Caco-2 (cell line): Measurements from ENCODE around the gene PMFBP1. TPM values are rescaled to one million over a fixed set of nuclear protein-coding genes. Genes with fewer than 3 reads are reported as not detected.

ENCODE experiments used
- BruUV-seq: library from RNA; stranded (reverse); fragments of 400-500 nt; replicated peaks from 2 replicates; lab custom pipeline; 2021; lab: Mats Ljungman, UMichigan
- CTCF ChIA-PET: fragments of 300-600 bp; sonication (Branson Sonifier 250); formaldehyde crosslinking; loops from one replicate; lab custom pipeline; 2022; ENCODE audit warnings: antibody characterized with exemption; lab: Charles Lee
- POLR2A ChIA-PET: fragments of 300-600 bp; sonication (Branson Sonifier 250); formaldehyde crosslinking; loops from one replicate; lab custom pipeline; 2022; ENCODE audit warnings: antibody characterized with exemption; lab: Charles Lee
- DNase-seq, 2 experiments: peaks; one replicate each; pipeline versions ENCODE4 v3.0.0 to v3.0.0-alpha.2; 2020 to 2022
- H3K27me3 ChIP-seq: replicated peaks from 2 replicates; pipeline ENCODE4 v1.6.0; 2011; ENCODE audit warnings: low read length; ENCODE audit not compliant: control insufficient read depth, insufficient read depth
- H3K36me3 ChIP-seq: 2 replicates; pipeline ENCODE4 v1.5.1; 2011; ENCODE audit warnings: low read length; ENCODE audit not compliant: control insufficient read depth, insufficient read depth
- H3K4me1 ChIP-seq: fragments of 250-450 bp; sonication (Bioruptor Pico); 2 replicates; pipeline ENCODE4 v1.5.1; 2020; ENCODE audit warnings: mild to moderate bottlenecking
- H3K4me3 ChIP-seq: 2 replicates; pipeline ENCODE4 v1.5.1; 2011; ENCODE audit warnings: low read depth, mild to moderate bottlenecking, control low read depth, low read length
- H3K9me3 ChIP-seq: fragments of 250-450 bp; sonication (Bioruptor Pico); 2 replicates; pipeline ENCODE4 v1.5.1; 2020; ENCODE audit warnings: mild to moderate bottlenecking, moderate library complexity
- H3K27ac Mint-ChIP-seq: one replicate; pipeline ENCODE4 v1.8.0; 2022; ENCODE audit warnings: mixed read lengths; ENCODE audit not compliant: unreplicated experiment
- H3K27me3 Mint-ChIP-seq: one replicate; pipeline ENCODE4 v1.8.0; 2022; ENCODE audit warnings: mixed read lengths; ENCODE audit not compliant: insufficient read depth, unreplicated experiment
- H3K36me3 Mint-ChIP-seq: one replicate; pipeline ENCODE4 v1.8.0; 2022; ENCODE audit warnings: mild to moderate bottlenecking, mixed read lengths; ENCODE audit not compliant: insufficient read depth, unreplicated experiment
- H3K4me1 Mint-ChIP-seq: one replicate; pipeline ENCODE4 v1.8.0; 2022; ENCODE audit warnings: low read depth, mixed read lengths; ENCODE audit not compliant: unreplicated experiment
- H3K4me3 Mint-ChIP-seq: one replicate; pipeline ENCODE4 v1.8.0; 2022; ENCODE audit warnings: mild to moderate bottlenecking, moderate library complexity, mixed read lengths; ENCODE audit not compliant: unreplicated experiment
- H3K9me3 Mint-ChIP-seq: one replicate; pipeline ENCODE4 v1.8.0; 2022; ENCODE audit warnings: mixed read lengths; ENCODE audit not compliant: unreplicated experiment
- intact Hi-C: fragments of 100-400 bp; cut with micrococcal nuclease; formaldehyde crosslinking; loops from one replicate; pipeline ENCODE4 v1.10.0; 2022; ENCODE audit not compliant: unreplicated experiment
- total RNA-seq: library from RNA; stranded (reverse); gene quantifications from 2 replicates; pipeline ENCODE4 v1.2.3, GENCODE V29; 2022
- TF ChIP-seq, protein P1 (sequence below), 2 experiments: fragments of 200-600 bp in 1 of 2; IDR thresholded peaks; 1 replicate in 1 of 2; 2 replicates in 1 of 2; pipeline versions ENCODE4 v1.5.1 to v1.8.0; 2011 to 2022; ENCODE audit warnings: antibody characterized with exemption in 1 of 2, control low read depth in 1 of 2, inconsistent platforms in 1 of 2, low read depth in 1 of 2, low read length in 1 of 2, mild to moderate bottlenecking in 1 of 2, moderate library complexity in 1 of 2; ENCODE audit not compliant: insufficient read depth in 1 of 2, severe bottlenecking in 1 of 2, unreplicated experiment in 1 of 2

Gene PMFBP1
- total RNA-seq, 1 experiment from 2014 or later, result 5.6 TPM

DNA sequence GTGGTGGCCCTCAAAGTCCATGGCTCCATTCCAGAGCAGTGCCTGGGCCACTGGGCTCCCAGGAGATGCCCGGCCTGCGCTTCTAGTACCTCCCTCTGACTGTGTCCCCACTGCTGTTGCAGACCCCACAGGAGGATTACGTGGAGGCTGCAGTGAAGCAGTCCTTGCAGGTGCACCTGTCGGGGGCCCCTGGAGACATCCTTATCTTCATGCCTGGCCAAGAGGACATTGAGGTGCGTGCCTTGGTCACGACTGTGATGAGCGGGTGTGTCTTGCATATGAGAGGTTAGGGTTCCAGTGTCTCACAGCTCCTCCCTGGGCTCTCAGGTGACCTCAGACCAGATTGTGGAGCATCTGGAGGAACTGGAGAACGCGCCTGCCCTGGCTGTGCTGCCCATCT, 67.0 kb downstream of the PMFBP1 start:
- Histone ChIP-seq H3K4me3 (no peak overlapping the region), H3K36me3 (peaks cover 19% of the 10 kb centered on the region), H3K4me1 (no peaks in the 10 kb centered on the region), H3K27me3 (no peaks in the 10 kb centered on the region), H3K9me3 (no peaks in the 10 kb centered on the region)
- Mint-ChIP-seq H3K36me3 (peaks cover 73% of the 10 kb centered on the region), H3K27ac (no peak overlapping the region), H3K4me1 (no peaks in the 10 kb centered on the region), H3K27me3 (no peaks in the 10 kb centered on the region), H3K9me3 (no peaks in the 10 kb centered on the region), H3K4me3 (no peak overlapping the region)
- no TSS peak for BruUV-seq
- ChIA-PET POLR2A (no interaction called here), CTCF (no interaction called here)
- intact Hi-C loops, result no loop called here
- DNase-seq, result no peak
- TF ChIP-seq, protein P1, sequence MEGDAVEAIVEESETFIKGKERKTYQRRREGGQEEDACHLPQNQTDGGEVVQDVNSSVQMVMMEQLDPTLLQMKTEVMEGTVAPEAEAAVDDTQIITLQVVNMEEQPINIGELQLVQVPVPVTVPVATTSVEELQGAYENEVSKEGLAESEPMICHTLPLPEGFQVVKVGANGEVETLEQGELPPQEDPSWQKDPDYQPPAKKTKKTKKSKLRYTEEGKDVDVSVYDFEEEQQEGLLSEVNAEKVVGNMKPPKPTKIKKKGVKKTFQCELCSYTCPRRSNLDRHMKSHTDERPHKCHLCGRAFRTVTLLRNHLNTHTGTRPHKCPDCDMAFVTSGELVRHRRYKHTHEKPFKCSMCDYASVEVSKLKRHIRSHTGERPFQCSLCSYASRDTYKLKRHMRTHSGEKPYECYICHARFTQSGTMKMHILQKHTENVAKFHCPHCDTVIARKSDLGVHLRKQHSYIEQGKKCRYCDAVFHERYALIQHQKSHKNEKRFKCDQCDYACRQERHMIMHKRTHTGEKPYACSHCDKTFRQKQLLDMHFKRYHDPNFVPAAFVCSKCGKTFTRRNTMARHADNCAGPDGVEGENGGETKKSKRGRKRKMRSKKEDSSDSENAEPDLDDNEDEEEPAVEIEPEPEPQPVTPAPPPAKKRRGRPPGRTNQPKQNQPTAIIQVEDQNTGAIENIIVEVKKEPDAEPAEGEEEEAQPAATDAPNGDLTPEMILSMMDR (IDR thresholded peaks at IDR 0.05; ENCODE audit: insufficient read depth in 1 of 2, low read depth in 1 of 2, low read length in 1 of 2, severe bottlenecking in 1 of 2, unreplicated experiment in 1 of 2), result no peak

DNA sequence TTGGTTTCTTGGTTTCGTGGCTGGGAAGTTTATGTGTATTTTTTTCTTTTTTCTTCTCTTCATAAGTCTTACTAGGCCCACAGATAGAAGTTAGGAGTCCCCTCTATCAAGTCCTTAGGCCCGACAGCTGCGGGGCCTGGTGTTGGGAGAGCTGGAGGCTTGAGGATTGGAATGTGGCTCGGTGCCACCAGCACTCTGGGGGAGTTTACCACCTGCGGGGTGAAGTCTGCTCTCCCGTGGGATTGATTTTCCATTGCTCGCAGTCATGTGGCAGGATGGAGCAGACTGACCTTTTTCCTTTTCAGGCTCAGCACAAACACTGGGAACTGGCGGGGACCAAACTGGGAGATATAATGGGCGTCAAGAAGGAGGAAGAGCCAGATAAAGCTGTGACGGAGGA, 70.8 kb downstream of the PMFBP1 start:
- BruUV-seq, result no TSS peak
- H3K36me3 ChIP-seq, result peaks cover 21% of the 10 kb centered on the region
- Mint-ChIP-seq H3K9me3 (no peaks in the 10 kb centered on the region), H3K27me3 (no peaks in the 10 kb centered on the region), H3K36me3 (peaks cover 71% of the 10 kb centered on the region), H3K4me3 (no peak overlapping the region), H3K27ac (no peak overlapping the region), H3K4me1 (no peaks in the 10 kb centered on the region)
- ChIA-PET POLR2A (no interaction called here), CTCF (no interaction called here)
- H3K9me3 ChIP-seq, result no peaks in the 10 kb centered on the region
- H3K4me1 ChIP-seq, result no peaks in the 10 kb centered on the region
- H3K4me3 ChIP-seq, result no peak overlapping the region
- no peak for DNase-seq
- no peaks in the 10 kb centered on the region for H3K27me3 ChIP-seq
- intact Hi-C loops, result no loop called here
- TF ChIP-seq, protein P1 (IDR thresholded peaks at IDR 0.05; ENCODE audit: insufficient read depth in 1 of 2, low read depth in 1 of 2, low read length in 1 of 2, severe bottlenecking in 1 of 2, unreplicated experiment in 1 of 2), result no peak

DNA sequence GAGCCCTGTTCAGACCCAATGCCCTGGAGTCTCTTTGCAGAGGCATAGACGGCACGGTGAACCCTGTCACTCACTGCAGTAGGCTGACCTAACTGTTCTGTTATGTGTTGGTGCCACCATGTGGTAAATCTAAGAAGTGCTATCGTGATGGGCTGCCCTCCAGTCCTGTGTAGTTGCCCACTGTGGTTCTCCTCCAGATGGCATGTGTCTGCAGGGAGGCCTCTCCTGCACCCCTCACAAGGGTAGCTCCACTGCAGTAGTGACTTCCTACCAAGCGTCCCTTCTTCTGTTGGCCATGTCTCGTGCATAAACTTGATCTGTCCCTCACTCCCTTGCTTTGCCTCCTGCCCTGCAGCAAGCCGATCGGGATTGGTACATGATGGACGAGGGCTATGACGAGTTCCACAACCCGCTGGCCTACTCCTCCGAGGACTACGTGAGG, 72.6 kb downstream of the PMFBP1 start:
- peaks cover 14% of the 10 kb centered on the region; the same call in 1 of the 2 replicates for H3K36me3 ChIP-seq
- H3K4me3 Mint-ChIP-seq, result no peak overlapping the region
- no peaks in the 10 kb centered on the region for H3K9me3 ChIP-seq
- peaks cover 9% of the 10 kb centered on the region for H3K4me1 Mint-ChIP-seq
- ChIA-PET POLR2A (no interaction called here), CTCF (interaction anchor here (2.5 kb wide), 1 partner anchor 32 kb away, joined by 10 read pairs; no protein-coding TSS in a partner anchor)
- H3K4me3 ChIP-seq, result no peak overlapping the region
- DNase-seq, result peak; percentile 70 to 80
- BruUV-seq, result no TSS peak
- peaks cover 75% of the 10 kb centered on the region for H3K36me3 Mint-ChIP-seq
- TF ChIP-seq, protein P1 (IDR thresholded peaks at IDR 0.05; ENCODE audit: insufficient read depth in 1 of 2, low read depth in 1 of 2, low read length in 1 of 2, severe bottlenecking in 1 of 2, unreplicated experiment in 1 of 2), result peak; percentile 60 to 80
- intact Hi-C loops, result loop anchor here (1.0 to 5.0 kb wide), 3 partner anchors 28 to 217 kb away; partner anchors contain the start of gene ZNF821
- no peaks in the 10 kb centered on the region for H3K27me3 ChIP-seq
- no peaks in the 10 kb centered on the region for H3K9me3 Mint-ChIP-seq
- 0 out of 2 replicates have a peak, but pooled peaks cover 6% of the 10 kb centered on the region for H3K4me1 ChIP-seq
- H3K27me3 Mint-ChIP-seq, result no peaks in the 10 kb centered on the region
- no peak overlapping the region for H3K27ac Mint-ChIP-seq
